Measurements from ENCODE around the gene APOA5. TPM values are rescaled to one million over a fixed set of nuclear protein-coding genes. Genes with fewer than 3 reads are reported as not detected.
"Not testable (repeated sequence)": the region's sequence is repeated elsewhere in the genome, so short reads cannot be mapped to it uniquely, and the experiment has no call there.

The APOA5 gene
- total RNA-seq, 1 donor from 2014 or later = not detected

- no peak for DNase-seq (ENCODE audit: low read depth in 2 of 2)
These were observed 18.2 kb downstream of the APOA5 start for GRCh38 chr11:116773203-116774097.

DNA sequence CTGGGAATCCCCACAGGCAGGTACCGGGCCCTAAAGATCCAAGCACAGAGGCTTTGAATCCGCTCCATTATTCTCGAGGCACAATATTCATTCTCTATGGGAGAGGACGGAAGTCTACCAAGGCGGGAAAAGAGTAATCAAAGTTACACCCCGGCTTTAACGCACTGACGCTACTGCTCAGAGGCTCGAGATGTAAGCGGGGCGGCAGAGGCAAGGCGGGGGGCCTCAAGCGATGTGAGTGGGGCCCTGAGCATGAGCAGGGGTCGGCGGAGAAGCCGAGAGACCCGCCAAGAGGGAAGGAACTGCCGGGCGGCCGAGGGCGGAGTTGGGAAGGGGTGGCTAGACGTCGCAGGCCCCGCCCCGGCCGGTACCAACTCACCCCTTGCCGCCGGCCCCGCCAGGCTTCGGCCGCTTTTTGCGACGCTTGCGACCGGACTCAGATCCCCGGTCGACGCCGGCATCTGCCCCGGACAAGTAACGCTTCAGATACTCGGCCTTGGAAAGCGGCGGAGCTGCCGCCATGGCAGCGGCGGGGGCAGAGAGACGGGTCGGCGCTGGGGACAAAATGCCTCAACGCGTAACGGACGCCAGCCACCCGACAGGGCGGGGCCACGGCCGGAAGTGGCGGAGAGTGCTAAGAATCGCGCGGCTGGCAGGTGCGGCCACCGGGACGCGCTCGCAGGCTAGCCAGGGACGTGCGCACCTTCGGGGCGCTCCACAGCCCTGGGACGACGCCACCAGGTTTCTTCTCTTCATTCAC is 19.1 kb downstream of the APOA5 start, which contains the start of gene BUD13:
Gene BUD13 (minus strand): TSS at position 545 of the 760 bp plus-strand sequence. CDS start 23 bp downstream, at position 522.
- DNase-seq (ENCODE audit: low read depth in 2 of 2) = peak; percentile 88 to 89

GRCh38 chr11:116771935-116772334 is 19.7 kb downstream of the APOA5 start:
- DNase-seq (ENCODE audit: low read depth in 2 of 2) = no peak

- no peak for DNase-seq (ENCODE audit: low read depth in 2 of 2)
These were observed 29.5 kb downstream of the APOA5 start for GRCh38 chr11:116762132-116762531.

GRCh38 chr11:116756044-116756443 is 35.6 kb downstream of the APOA5 start:
- DNase-seq (ENCODE audit: low read depth in 2 of 2) = not testable (repeated sequence)

DNA sequence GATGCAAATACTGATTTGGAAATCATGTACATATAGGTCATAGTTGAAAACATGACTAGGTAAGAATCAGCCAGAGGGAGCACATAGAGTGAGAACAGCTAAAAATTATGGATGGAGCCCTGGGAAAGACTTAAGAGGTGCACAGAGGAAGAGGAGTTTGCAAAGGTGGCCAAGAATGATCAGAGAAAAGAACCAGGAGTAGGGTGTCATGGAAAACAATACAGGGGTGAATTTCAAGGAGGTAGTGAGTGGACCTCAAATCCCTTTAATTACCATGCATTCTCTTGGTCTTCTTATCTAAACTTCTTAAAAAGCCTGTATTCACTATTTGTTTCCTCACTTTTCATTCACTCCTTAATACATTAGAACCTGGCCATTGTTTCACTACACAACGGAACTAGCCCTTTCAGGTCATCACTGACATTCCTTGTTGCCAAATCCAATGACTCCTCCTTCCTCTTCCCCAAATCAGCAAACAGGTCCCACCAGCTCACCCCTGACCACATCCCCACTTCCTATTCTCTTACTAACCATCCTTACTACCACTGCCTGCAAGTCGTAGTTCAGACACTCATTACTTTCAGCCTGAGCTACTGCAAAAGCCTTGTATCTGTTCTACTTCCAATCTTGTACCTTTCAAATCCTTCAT is 41.5 kb downstream of the APOA5 start:
- DNase-seq (ENCODE audit: low read depth in 2 of 2) = peak in 1 of 2 donors; percentile 9

- DNase-seq (ENCODE audit: low read depth in 2 of 2) = peak in 1 of 2 donors; percentile 25
These were observed 49.6 kb downstream of the APOA5 start for GRCh38 chr11:116742104-116742503.

DNA sequence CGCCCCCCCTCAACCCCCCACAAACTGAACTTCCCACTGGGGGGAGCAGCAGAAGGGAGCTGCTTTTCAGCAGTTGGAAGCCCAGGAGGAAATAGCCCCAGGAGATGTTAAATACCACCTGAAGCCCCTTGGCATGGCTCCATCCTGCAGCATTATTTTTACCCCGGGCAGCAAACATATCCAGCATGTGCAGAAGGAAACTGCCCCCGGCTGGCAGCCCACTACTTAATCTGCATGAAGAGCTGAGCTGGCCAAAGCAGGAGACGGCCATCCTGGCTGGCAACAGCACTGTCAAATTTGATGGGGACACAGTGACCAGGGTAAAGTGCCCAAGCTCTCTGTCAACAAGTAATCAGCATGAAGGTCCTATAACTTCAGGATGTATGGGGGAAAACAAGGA is 50.9 kb downstream of the APOA5 start:
- no peak for DNase-seq (ENCODE audit: low read depth in 2 of 2)

Other genes with a start within 250 kb of the APOA5 start
- gene BUD13, start 18.9 kb downstream of the APOA5 start, total RNA-seq = 9.6 and 12.5 TPM in 2 replicates
- 13.7 and 18.3 TPM in 2 replicates for gene ZPR1, start 3.9 kb downstream of the APOA5 start, total RNA-seq
- gene APOA4, start 31.4 kb upstream of the APOA5 start, total RNA-seq = not detected in 2 replicates
- gene APOC3, start 38.0 kb upstream of the APOA5 start, total RNA-seq = not detected in 2 replicates
- under 0.01 TPM in 1 of 2 replicates, not detected in the other for gene APOA1, start 45.7 kb upstream of the APOA5 start, total RNA-seq